ENCODE results near the gene FZD4.

DNA sequence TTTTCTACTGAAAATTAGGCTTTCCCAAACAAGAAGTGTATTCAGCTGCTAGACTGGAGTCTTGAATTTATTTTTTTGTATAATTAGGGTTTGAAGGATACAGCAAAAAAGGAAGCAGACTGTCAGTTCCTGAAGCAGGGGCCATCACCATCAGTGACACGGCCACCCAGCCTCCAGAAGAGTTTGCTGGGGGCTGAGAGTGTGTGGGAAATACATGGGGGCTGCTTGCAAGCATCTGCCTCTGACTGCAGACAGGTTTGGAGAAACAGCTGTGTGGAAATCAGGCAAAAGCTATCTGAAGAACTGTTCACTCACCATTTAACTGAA lies 23.0 kb downstream of the FZD4 start:
- TF ChIP-seq, protein P1, sequence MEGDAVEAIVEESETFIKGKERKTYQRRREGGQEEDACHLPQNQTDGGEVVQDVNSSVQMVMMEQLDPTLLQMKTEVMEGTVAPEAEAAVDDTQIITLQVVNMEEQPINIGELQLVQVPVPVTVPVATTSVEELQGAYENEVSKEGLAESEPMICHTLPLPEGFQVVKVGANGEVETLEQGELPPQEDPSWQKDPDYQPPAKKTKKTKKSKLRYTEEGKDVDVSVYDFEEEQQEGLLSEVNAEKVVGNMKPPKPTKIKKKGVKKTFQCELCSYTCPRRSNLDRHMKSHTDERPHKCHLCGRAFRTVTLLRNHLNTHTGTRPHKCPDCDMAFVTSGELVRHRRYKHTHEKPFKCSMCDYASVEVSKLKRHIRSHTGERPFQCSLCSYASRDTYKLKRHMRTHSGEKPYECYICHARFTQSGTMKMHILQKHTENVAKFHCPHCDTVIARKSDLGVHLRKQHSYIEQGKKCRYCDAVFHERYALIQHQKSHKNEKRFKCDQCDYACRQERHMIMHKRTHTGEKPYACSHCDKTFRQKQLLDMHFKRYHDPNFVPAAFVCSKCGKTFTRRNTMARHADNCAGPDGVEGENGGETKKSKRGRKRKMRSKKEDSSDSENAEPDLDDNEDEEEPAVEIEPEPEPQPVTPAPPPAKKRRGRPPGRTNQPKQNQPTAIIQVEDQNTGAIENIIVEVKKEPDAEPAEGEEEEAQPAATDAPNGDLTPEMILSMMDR (IDR thresholded peaks at IDR 0.05; ENCODE audit: low read length), result no peak
- TF ChIP-seq EZH2 (optimal IDR thresholded peaks at IDR 0.05; ENCODE audit: low read depth, low read length), result no peak

All from MM.1S (cell line).